ENCODE data around the gene PAX4.

DNA sequence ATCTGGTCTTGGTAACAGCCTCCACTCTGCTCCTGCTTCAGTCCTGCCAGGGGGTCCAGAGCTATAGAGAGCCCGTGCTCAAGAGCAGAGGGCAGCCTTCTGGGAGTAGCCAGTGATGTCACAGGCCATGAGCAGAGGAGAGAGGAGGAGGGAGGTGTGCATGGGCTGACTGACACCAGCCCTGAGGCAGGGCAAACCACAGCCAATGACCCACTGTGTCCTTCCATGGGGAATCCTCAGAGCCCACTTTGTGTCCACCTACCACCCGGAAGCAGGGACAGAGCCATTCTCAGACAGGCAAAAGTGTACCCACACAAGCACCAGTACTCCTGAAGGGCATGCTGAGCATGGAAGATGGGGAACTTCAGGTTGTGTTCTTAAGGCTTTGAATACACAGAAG lies at the start of gene PAX4:
- TF ChIP-seq, protein P1, sequence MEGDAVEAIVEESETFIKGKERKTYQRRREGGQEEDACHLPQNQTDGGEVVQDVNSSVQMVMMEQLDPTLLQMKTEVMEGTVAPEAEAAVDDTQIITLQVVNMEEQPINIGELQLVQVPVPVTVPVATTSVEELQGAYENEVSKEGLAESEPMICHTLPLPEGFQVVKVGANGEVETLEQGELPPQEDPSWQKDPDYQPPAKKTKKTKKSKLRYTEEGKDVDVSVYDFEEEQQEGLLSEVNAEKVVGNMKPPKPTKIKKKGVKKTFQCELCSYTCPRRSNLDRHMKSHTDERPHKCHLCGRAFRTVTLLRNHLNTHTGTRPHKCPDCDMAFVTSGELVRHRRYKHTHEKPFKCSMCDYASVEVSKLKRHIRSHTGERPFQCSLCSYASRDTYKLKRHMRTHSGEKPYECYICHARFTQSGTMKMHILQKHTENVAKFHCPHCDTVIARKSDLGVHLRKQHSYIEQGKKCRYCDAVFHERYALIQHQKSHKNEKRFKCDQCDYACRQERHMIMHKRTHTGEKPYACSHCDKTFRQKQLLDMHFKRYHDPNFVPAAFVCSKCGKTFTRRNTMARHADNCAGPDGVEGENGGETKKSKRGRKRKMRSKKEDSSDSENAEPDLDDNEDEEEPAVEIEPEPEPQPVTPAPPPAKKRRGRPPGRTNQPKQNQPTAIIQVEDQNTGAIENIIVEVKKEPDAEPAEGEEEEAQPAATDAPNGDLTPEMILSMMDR (IDR thresholded peaks at IDR 0.05) = no peak
- TF ChIP-seq EP300 (IDR thresholded peaks at IDR 0.05; ENCODE audit: low read depth) = no peak
